ENCODE data around the gene MTHFD1L. TPM values are rescaled to one million over a fixed set of nuclear protein-coding genes. Genes with fewer than 3 reads are reported as not detected.

The MTHFD1L gene
- total and polyA plus RNA-seq, 4 experiments from 2014 or later: 3.7 to 11.1 (median 8.9) TPM

- Mint-ChIP-seq H3K36me3 (peaks cover 0 to 6% of the 10 kb centered on the region in 2 donors), H3K27me3 (peaks cover 4 to 6% of the 10 kb centered on the region in 2 donors), H3K9me3 (no peaks in the 10 kb centered on the region), H3K4me1 (no peaks in the 10 kb centered on the region), H3K4me3 (no peak overlapping the region), H3K27ac (no peak overlapping the region)
- intact Hi-C loops (cut with micrococcal nuclease): no loop called here
- no peaks in the 10 kb centered on the region for H3K36me3 ChIP-seq (ENCODE audit: insufficient read depth, low read length)
- H3K4me1 ChIP-seq (ENCODE audit: insufficient read depth, low read length): no peaks in the 10 kb centered on the region
- POLR2A ChIA-PET (ENCODE audit: partially characterized antibody): no interaction called here
- no peaks in the 10 kb centered on the region for H3K27me3 ChIP-seq (ENCODE audit: insufficient read depth, low read length)
- no peak overlapping the region for H3K27ac ChIP-seq (ENCODE audit: low read depth, low read length)
- DNase-seq: no peak
- H3K9me3 ChIP-seq (ENCODE audit: control insufficient read depth in 1 of 2, low read length in 2 of 2): no peaks in the 10 kb centered on the region
- no peak overlapping the region for H3K4me3 ChIP-seq (ENCODE audit: low read length in 2 of 2)
- CTCF ChIA-PET (ENCODE audit: partially characterized antibody): no interaction called here
These were observed 242.5 kb downstream of the MTHFD1L start for GRCh38 chr6:151107897-151108427.

- intact Hi-C loops (cut with micrococcal nuclease): no loop called here
- H3K27me3 ChIP-seq (ENCODE audit: insufficient read depth, low read length): no peaks in the 10 kb centered on the region
- no peaks in the 10 kb centered on the region for H3K4me1 ChIP-seq (ENCODE audit: insufficient read depth, low read length)
- peaks cover 0 to 3% of the 10 kb centered on the region in 2 donors for H3K36me3 Mint-ChIP-seq
- no peaks in the 10 kb centered on the region for H3K36me3 ChIP-seq (ENCODE audit: insufficient read depth, low read length)
- no peaks in the 10 kb centered on the region for H3K9me3 Mint-ChIP-seq
- POLR2A ChIA-PET (ENCODE audit: partially characterized antibody): no interaction called here
- peaks cover 4 to 6% of the 10 kb centered on the region in 2 donors for H3K27me3 Mint-ChIP-seq
- H3K27ac ChIP-seq (ENCODE audit: low read depth, low read length): no peak overlapping the region
- no peaks in the 10 kb centered on the region for H3K4me1 Mint-ChIP-seq
- H3K4me3 ChIP-seq (ENCODE audit: low read length in 2 of 2): no peak overlapping the region
- H3K4me3 Mint-ChIP-seq: no peak overlapping the region
- H3K27ac Mint-ChIP-seq: no peak overlapping the region
- no peaks in the 10 kb centered on the region for H3K9me3 ChIP-seq (ENCODE audit: control insufficient read depth in 1 of 2, low read length in 2 of 2)
- no peak for DNase-seq
- CTCF ChIA-PET (ENCODE audit: partially characterized antibody): no interaction called here
These were observed 243.0 kb downstream of the MTHFD1L start for GRCh38 chr6:151108548-151108947.

GRCh38 chr6:151109361-151109760 is 243.9 kb downstream of the MTHFD1L start:
- Histone ChIP-seq H3K27ac (ENCODE audit: low read depth, low read length) (no peak overlapping the region), H3K9me3 (ENCODE audit: control insufficient read depth in 1 of 2, low read length in 2 of 2) (no peaks in the 10 kb centered on the region), H3K4me1 (ENCODE audit: insufficient read depth, low read length) (no peaks in the 10 kb centered on the region), H3K4me3 (ENCODE audit: low read length in 2 of 2) (no peak overlapping the region), H3K36me3 (ENCODE audit: insufficient read depth, low read length) (no peaks in the 10 kb centered on the region), H3K27me3 (ENCODE audit: insufficient read depth, low read length) (no peaks in the 10 kb centered on the region)
- POLR2A ChIA-PET (ENCODE audit: partially characterized antibody): no interaction called here
- H3K9me3 Mint-ChIP-seq: no peaks in the 10 kb centered on the region
- no peaks in the 10 kb centered on the region for H3K36me3 Mint-ChIP-seq
- no peak overlapping the region for H3K27ac Mint-ChIP-seq
- DNase-seq: no peak
- intact Hi-C loops (cut with micrococcal nuclease): no loop called here
- H3K27me3 Mint-ChIP-seq: peaks cover 4 to 6% of the 10 kb centered on the region in 2 donors
- H3K4me3 Mint-ChIP-seq: no peak overlapping the region
- CTCF ChIA-PET (ENCODE audit: partially characterized antibody): interaction anchor here (0.7 kb wide), 1 partner anchor 172 kb away, joined by 4 read pairs; no protein-coding TSS in a partner anchor
- H3K4me1 Mint-ChIP-seq: no peaks in the 10 kb centered on the region

GRCh38 chr6:151109869-151110575 is 244.5 kb downstream of the MTHFD1L start:
- Mint-ChIP-seq H3K27me3 (peaks cover 4 to 6% of the 10 kb centered on the region in 2 donors), H3K4me1 (no peaks in the 10 kb centered on the region), H3K36me3 (no peaks in the 10 kb centered on the region), H3K4me3 (no peak overlapping the region), H3K9me3 (no peaks in the 10 kb centered on the region), H3K27ac (no peak overlapping the region)
- Histone ChIP-seq H3K4me3 (ENCODE audit: low read length in 2 of 2) (no peak overlapping the region), H3K9me3 (ENCODE audit: control insufficient read depth in 1 of 2, low read length in 2 of 2) (no peaks in the 10 kb centered on the region), H3K4me1 (ENCODE audit: insufficient read depth, low read length) (no peaks in the 10 kb centered on the region), H3K27me3 (ENCODE audit: insufficient read depth, low read length) (no peaks in the 10 kb centered on the region), H3K36me3 (ENCODE audit: insufficient read depth, low read length) (no peaks in the 10 kb centered on the region), H3K27ac (ENCODE audit: low read depth, low read length) (no peak overlapping the region)
- intact Hi-C loops (cut with micrococcal nuclease): no loop called here
- ChIA-PET POLR2A (ENCODE audit: partially characterized antibody) (no interaction called here), CTCF (ENCODE audit: partially characterized antibody) (no interaction called here)
- no peak for DNase-seq

GRCh38 chr6:151110576-151110905 is 245.0 kb downstream of the MTHFD1L start:
- H3K9me3 Mint-ChIP-seq: no peaks in the 10 kb centered on the region

GRCh38 chr6:151111670-151112069 is 246.2 kb downstream of the MTHFD1L start:
- H3K9me3 Mint-ChIP-seq: no peaks in the 10 kb centered on the region
- H3K27me3 ChIP-seq (ENCODE audit: insufficient read depth, low read length): no peaks in the 10 kb centered on the region
- intact Hi-C loops (cut with micrococcal nuclease): no loop called here
- H3K4me3 ChIP-seq (ENCODE audit: low read length in 2 of 2): no peak overlapping the region
- no peaks in the 10 kb centered on the region for H3K36me3 Mint-ChIP-seq
- H3K4me1 Mint-ChIP-seq: no peaks in the 10 kb centered on the region
- no peak for DNase-seq
- H3K27ac ChIP-seq (ENCODE audit: low read depth, low read length): no peak overlapping the region
- ChIA-PET CTCF (ENCODE audit: partially characterized antibody) (no interaction called here), POLR2A (ENCODE audit: partially characterized antibody) (no interaction called here)
- H3K36me3 ChIP-seq (ENCODE audit: insufficient read depth, low read length): no peaks in the 10 kb centered on the region
- H3K27me3 Mint-ChIP-seq: peaks cover 6% of the 10 kb centered on the region in 2 donors
- no peak overlapping the region for H3K4me3 Mint-ChIP-seq
- no peaks in the 10 kb centered on the region for H3K4me1 ChIP-seq (ENCODE audit: insufficient read depth, low read length)
- H3K9me3 ChIP-seq (ENCODE audit: control insufficient read depth in 1 of 2, low read length in 2 of 2): no peaks in the 10 kb centered on the region
- no peak overlapping the region for H3K27ac Mint-ChIP-seq

More at GRCh38 chr6:151110576-151110905, 245.0 kb downstream of the MTHFD1L start:
- ChIA-PET POLR2A (ENCODE audit: partially characterized antibody) (no interaction called here), CTCF (ENCODE audit: partially characterized antibody) (no interaction called here)
- no peaks in the 10 kb centered on the region for H3K36me3 ChIP-seq (ENCODE audit: insufficient read depth, low read length)
- Mint-ChIP-seq H3K36me3 (no peaks in the 10 kb centered on the region), H3K4me3 (no peak overlapping the region), H3K4me1 (no peaks in the 10 kb centered on the region), H3K27me3 (peaks cover 4 to 6% of the 10 kb centered on the region in 2 donors), H3K27ac (no peak overlapping the region)
- no peak overlapping the region for H3K27ac ChIP-seq (ENCODE audit: low read depth, low read length)
- no peaks in the 10 kb centered on the region for H3K27me3 ChIP-seq (ENCODE audit: insufficient read depth, low read length)
- no peak overlapping the region for H3K4me3 ChIP-seq (ENCODE audit: low read length in 2 of 2)
- no peak for DNase-seq
- intact Hi-C loops (cut with micrococcal nuclease): no loop called here
- H3K4me1 ChIP-seq (ENCODE audit: insufficient read depth, low read length): no peaks in the 10 kb centered on the region
- no peaks in the 10 kb centered on the region for H3K9me3 ChIP-seq (ENCODE audit: control insufficient read depth in 1 of 2, low read length in 2 of 2)

GRCh38 chr6:151112130-151112529 is 246.6 kb downstream of the MTHFD1L start:
- no peak for DNase-seq
- POLR2A ChIA-PET (ENCODE audit: partially characterized antibody): no interaction called here
- H3K4me3 Mint-ChIP-seq: no peak overlapping the region
- no peaks in the 10 kb centered on the region for H3K4me1 Mint-ChIP-seq
- Histone ChIP-seq H3K9me3 (ENCODE audit: control insufficient read depth in 1 of 2, low read length in 2 of 2) (no peaks in the 10 kb centered on the region), H3K27me3 (ENCODE audit: insufficient read depth, low read length) (no peaks in the 10 kb centered on the region), H3K4me3 (ENCODE audit: low read length in 2 of 2) (no peak overlapping the region), H3K27ac (ENCODE audit: low read depth, low read length) (no peak overlapping the region), H3K36me3 (ENCODE audit: insufficient read depth, low read length) (no peaks in the 10 kb centered on the region), H3K4me1 (ENCODE audit: insufficient read depth, low read length) (no peaks in the 10 kb centered on the region)
- intact Hi-C loops (cut with micrococcal nuclease): no loop called here
- peaks cover 6% of the 10 kb centered on the region in 2 donors for H3K27me3 Mint-ChIP-seq
- H3K36me3 Mint-ChIP-seq: no peaks in the 10 kb centered on the region
- CTCF ChIA-PET (ENCODE audit: partially characterized antibody): no interaction called here
- H3K9me3 Mint-ChIP-seq: no peaks in the 10 kb centered on the region
- no peak overlapping the region for H3K27ac Mint-ChIP-seq
